Measurements from ENCODE around the gene NCKAP1.
"Not testable (repeated sequence)": the region's sequence is repeated elsewhere in the genome, so short reads cannot be mapped to it uniquely, and the experiment has no call there.

DNA sequence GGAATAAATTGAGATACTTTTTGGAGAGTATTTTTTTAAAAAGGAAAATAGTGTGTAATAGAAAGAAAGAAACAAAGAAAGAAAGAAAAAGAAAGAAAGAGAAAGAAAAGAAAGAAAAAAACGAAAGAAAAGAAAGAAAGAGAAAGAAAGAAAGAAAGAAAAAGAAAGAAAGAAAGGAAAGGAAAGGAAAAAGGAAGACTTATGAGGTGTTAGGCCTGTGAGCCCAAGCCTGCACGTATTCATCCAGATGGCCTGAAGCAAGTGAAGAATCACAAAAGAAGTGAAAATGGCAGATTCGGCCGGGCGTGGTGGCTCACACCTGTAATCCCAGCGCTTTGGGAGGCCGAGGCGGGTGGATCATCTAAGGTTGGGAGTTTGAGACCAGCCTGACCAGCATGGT lies 5.3 kb upstream of the NCKAP1 start:
- not testable (repeated sequence) for TF ChIP-seq EZH2 (IDR thresholded peaks at IDR 0.05; ENCODE audit: borderline replicate concordance, low read depth, low read length, severe bottlenecking)
- TF ChIP-seq, protein P1, sequence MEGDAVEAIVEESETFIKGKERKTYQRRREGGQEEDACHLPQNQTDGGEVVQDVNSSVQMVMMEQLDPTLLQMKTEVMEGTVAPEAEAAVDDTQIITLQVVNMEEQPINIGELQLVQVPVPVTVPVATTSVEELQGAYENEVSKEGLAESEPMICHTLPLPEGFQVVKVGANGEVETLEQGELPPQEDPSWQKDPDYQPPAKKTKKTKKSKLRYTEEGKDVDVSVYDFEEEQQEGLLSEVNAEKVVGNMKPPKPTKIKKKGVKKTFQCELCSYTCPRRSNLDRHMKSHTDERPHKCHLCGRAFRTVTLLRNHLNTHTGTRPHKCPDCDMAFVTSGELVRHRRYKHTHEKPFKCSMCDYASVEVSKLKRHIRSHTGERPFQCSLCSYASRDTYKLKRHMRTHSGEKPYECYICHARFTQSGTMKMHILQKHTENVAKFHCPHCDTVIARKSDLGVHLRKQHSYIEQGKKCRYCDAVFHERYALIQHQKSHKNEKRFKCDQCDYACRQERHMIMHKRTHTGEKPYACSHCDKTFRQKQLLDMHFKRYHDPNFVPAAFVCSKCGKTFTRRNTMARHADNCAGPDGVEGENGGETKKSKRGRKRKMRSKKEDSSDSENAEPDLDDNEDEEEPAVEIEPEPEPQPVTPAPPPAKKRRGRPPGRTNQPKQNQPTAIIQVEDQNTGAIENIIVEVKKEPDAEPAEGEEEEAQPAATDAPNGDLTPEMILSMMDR (IDR thresholded peaks at IDR 0.05; ENCODE audit: borderline replicate concordance, extremely low read depth, low read length, poor library complexity, severe bottlenecking) = not testable (repeated sequence)
